ENCODE measurements around the gene EIF2B5. TPM values are rescaled to one million over a fixed set of nuclear protein-coding genes. Genes with fewer than 3 reads are reported as not detected.

EIF2B5 gene
- total and polyA plus RNA-seq, 9 of the 15 experiments (the other 6 are each of a cell fraction or from before 2014, with no cell fraction given), result 19.1 to 92.4 (median 74.0) TPM

DNA sequence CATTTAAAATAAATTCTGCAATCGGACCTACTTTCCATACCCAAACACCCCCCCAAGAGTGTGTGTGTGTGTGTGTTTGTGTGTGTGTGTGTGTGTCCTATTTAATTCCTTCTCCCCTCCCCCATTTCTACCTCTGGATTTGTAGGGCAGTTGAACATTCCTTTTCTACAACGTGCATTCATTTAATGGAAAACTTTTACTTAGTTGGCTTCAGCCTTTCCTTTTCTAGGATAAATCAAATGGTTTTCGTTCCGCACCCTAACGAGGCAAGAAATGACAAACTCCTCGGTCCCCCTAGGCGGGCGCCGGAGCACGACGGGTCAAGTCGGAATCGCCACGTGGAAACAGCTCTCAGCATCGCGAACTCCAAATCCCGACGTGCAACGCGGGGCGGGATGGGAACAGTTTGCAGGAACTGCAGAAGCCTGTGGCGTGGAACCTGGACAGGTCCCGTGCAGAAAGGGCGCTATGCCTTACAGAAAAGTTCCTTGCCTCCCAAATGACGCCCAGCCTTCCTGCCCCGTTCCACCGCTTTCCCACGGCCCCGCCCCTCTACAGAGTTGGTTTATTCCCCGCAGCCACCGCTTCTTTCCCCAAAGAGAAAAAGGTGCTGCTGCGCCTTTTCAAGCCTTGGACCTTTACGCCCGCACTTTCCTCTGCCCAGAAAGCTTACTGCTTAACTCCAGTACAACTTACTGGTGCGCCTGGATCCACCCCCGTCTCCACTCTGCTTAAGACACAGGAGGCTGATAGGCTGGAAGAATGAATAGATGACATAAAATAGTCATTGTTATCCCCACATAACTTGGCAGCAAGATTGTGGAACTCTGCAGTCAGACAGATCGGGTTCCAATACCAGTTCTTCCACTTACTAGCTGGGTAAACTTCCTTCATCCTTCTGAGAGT is 1.1 kb upstream of the EIF2B5 start (continued):
- TF ChIP-seq MNT (conservative IDR thresholded peaks at IDR 0.05) (peak; percentile 97 to 98), PHF21A (IDR thresholded peaks at IDR 0.05; ENCODE audit: borderline replicate concordance, low read depth) (0 out of 2 replicates have a peak, but pooled peaks have one; percentile 47), MAZ (CRISPR knock-in tag; conservative IDR thresholded peaks at IDR 0.05 in 1 of 2, IDR thresholded peaks at IDR 0.05 in 1 of 2) (peak; percentile 41 to 59; a peak in 3 of 4 replicates), RNF2 (IDR thresholded peaks at IDR 0.05) (peak; percentile 76), L3MBTL2 (IDR thresholded peaks at IDR 0.05) (peak; percentile 99), KAT7 (CRISPR knock-in tag; IDR thresholded peaks at IDR 0.05; ENCODE audit: borderline replicate concordance) (peak; percentile 66; the same call in 1 of the 2 replicates), CXXC5 (CRISPR knock-in tag; IDR thresholded peaks at IDR 0.05) (peak; percentile 81), TEAD2 (tag; IDR thresholded peaks at IDR 0.05) (no peak), GABPA (tag; conservative IDR thresholded peaks at IDR 0.05; ENCODE audit: low read depth) (peak; percentile 81), HMGXB4 (CRISPR knock-in tag; IDR thresholded peaks at IDR 0.05) (no peak), E2F1 (CRISPR knock-in tag; IDR thresholded peaks at IDR 0.05) (peak; percentile 24; the same call in 1 of the 2 replicates), ZNF395 (CRISPR knock-in tag; IDR thresholded peaks at IDR 0.05) (0 out of 2 replicates have a peak, but pooled peaks have one; percentile 68), HIVEP1 (CRISPR knock-in tag; IDR thresholded peaks at IDR 0.05) (no peak), FOXK1 (CRISPR knock-in tag; IDR thresholded peaks at IDR 0.05; ENCODE audit: borderline replicate concordance) (no peak; the same call in 1 of the 2 replicates)
- TF ChIP-seq, protein P1, sequence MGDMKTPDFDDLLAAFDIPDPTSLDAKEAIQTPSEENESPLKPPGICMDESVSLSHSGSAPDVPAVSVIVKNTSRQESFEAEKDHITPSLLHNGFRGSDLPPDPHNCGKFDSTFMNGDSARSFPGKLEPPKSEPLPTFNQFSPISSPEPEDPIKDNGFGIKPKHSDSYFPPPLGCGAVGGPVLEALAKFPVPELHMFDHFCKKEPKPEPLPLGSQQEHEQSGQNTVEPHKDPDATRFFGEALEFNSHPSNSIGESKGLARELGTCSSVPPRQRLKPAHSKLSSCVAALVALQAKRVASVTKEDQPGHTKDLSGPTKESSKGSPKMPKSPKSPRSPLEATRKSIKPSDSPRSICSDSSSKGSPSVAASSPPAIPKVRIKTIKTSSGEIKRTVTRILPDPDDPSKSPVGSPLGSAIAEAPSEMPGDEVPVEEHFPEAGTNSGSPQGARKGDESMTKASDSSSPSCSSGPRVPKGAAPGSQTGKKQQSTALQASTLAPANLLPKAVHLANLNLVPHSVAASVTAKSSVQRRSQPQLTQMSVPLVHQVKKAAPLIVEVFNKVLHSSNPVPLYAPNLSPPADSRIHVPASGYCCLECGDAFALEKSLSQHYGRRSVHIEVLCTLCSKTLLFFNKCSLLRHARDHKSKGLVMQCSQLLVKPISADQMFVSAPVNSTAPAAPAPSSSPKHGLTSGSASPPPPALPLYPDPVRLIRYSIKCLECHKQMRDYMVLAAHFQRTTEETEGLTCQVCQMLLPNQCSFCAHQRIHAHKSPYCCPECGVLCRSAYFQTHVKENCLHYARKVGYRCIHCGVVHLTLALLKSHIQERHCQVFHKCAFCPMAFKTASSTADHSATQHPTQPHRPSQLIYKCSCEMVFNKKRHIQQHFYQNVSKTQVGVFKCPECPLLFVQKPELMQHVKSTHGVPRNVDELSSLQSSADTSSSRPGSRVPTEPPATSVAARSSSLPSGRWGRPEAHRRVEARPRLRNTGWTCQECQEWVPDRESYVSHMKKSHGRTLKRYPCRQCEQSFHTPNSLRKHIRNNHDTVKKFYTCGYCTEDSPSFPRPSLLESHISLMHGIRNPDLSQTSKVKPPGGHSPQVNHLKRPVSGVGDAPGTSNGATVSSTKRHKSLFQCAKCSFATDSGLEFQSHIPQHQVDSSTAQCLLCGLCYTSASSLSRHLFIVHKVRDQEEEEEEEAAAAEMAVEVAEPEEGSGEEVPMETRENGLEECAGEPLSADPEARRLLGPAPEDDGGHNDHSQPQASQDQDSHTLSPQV (IDR thresholded peaks at IDR 0.05), result peak; percentile 89
